GM10248 (cell line): ENCODE measurements around the gene ANAPC5.

Source experiments
- CTCF ChIA-PET: fragments of 300-600 bp; sonication (Branson Sonifier 250); formaldehyde crosslinking; extraction: SDS; loops from one replicate; lab custom pipeline; 2021; ENCODE audit warnings: antibody characterized with exemption; lab: Yijun Ruan, JAX
- POLR2A ChIA-PET: fragments of 350-650 bp; sonication (Branson Sonifier 250); formaldehyde crosslinking; extraction: SDS; loops from one replicate; lab custom pipeline; 2020; ENCODE audit warnings: antibody characterized with exemption; lab: Yijun Ruan, JAX
- DNase-seq: peaks from one replicate; pipeline ENCODE4 v3.0.0; 2012; ENCODE audit errors: extremely low spot score
- TF ChIP-seq, protein P1 (sequence below): IDR thresholded peaks from 2 replicates; pipeline ENCODE4 v1.5.1; 2012; ENCODE audit warnings: mild to moderate bottlenecking, low read depth; ENCODE audit errors: extremely low read depth, missing control alignments, control extremely low read depth

Gene ANAPC5

DNA sequence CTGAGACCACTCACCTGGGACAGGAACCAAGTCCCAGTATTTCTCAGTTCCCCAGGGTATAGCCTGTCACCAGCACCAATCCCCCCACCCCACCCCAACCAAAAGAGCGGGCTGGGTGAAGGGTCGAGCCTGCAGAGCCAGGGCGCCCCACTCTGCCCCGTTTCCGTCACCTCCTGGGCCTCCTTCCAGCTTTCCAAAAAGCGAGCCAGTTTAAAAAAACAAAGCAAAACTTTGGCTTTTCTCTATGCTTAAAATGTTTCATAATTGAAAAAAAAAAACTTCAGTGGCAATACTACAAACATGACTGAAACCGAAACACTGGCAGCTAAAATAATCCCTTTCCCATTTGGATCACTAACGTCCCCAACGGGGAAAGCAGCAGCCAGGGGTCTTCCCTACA lies 63.2 kb downstream of the ANAPC5 start:
- TF ChIP-seq, protein P1, sequence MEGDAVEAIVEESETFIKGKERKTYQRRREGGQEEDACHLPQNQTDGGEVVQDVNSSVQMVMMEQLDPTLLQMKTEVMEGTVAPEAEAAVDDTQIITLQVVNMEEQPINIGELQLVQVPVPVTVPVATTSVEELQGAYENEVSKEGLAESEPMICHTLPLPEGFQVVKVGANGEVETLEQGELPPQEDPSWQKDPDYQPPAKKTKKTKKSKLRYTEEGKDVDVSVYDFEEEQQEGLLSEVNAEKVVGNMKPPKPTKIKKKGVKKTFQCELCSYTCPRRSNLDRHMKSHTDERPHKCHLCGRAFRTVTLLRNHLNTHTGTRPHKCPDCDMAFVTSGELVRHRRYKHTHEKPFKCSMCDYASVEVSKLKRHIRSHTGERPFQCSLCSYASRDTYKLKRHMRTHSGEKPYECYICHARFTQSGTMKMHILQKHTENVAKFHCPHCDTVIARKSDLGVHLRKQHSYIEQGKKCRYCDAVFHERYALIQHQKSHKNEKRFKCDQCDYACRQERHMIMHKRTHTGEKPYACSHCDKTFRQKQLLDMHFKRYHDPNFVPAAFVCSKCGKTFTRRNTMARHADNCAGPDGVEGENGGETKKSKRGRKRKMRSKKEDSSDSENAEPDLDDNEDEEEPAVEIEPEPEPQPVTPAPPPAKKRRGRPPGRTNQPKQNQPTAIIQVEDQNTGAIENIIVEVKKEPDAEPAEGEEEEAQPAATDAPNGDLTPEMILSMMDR: no peak
- POLR2A ChIA-PET: interaction anchor here (0.7 kb wide), 1 partner anchor 78 kb away, joined by 3 read pairs; no protein-coding TSS in a partner anchor
- CTCF ChIA-PET: interaction anchor here (0.7 to 1.6 kb wide), 4 partner anchors 11 to 168 kb away, joined by 3 to 5 read pairs (median 3); no protein-coding TSS in a partner anchor
- DNase-seq: no peak

DNA sequence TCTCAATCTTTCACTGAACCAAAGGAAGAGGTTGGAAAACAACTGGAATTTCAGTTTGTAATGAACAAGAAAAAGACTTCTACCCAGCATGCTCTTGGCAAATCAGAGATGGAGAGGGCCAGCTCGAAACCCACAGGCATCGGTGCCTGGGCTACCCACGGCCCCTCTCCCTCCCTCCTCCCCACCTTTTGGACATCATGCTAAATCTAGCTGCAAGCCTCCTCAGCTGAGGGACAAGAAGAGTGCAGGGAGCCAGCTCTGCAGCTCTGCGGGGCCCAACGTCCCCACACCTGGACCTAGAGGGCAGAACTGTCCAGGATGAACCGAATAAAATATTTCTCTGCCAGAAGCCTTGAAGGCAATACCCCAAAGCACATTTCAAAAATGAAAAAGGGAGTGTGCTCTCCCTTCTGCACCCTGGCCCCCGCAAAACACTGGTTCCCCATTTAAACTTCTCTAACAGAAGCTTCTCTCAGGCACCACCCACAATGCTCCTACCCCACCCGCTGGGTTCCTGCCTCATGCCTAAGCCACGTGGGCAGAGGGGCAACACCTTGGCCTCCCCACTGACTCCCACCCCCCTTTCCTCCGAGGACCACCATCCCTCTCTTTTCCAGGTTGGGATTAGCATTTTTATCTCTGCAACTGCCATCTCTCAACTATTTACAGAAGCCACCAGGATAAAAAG lies 63.9 kb downstream of the ANAPC5 start:
- TF ChIP-seq, protein P1: no peak
- POLR2A ChIA-PET: no interaction called here
- peak; percentile 53 for DNase-seq
- CTCF ChIA-PET: interaction anchor here (0.9 to 1.6 kb wide), 5 partner anchors 10 to 169 kb away, joined by 3 to 5 read pairs (median 3); no protein-coding TSS in a partner anchor

DNA sequence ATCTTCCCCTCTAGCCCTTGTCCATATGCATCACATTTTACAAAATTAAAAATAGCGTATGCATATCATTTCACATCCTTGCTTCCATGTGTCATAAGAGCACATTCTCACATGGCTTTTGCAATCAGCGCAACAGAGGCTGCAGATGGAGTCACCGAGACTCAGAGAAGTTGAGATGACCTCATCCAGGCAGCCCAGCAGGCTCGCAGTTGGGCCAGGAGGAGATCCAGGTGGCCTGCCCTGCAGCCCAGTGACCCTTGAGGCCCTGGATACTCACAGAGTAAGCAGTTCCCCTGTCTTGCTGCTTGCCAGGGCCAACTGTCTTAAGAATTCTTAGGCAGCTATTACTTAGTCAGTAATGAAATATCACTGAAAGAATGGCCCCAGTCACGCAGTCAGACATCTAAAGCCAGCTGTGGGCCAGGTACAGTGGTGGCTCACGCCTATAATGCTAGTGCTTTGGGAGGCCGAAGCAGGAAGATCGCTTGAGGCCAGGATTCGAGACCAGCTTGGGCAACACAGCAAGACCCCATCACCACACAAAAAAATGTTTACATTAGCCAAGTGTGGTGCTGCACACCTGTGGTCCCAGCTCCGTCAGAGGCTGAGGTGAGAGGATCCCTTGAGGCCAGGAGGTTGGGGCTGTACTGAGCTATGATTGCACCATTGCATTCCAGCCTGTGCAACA lies 64.8 kb downstream of the ANAPC5 start:
- TF ChIP-seq, protein P1: no peak
- DNase-seq: no peak
- POLR2A ChIA-PET: no interaction called here
- CTCF ChIA-PET: interaction anchor here (0.9 to 1.6 kb wide), 6 partner anchors 9 to 191 kb away, joined by 3 to 5 read pairs (median 3); partner anchors contain the start of gene CAMKK2

DNA sequence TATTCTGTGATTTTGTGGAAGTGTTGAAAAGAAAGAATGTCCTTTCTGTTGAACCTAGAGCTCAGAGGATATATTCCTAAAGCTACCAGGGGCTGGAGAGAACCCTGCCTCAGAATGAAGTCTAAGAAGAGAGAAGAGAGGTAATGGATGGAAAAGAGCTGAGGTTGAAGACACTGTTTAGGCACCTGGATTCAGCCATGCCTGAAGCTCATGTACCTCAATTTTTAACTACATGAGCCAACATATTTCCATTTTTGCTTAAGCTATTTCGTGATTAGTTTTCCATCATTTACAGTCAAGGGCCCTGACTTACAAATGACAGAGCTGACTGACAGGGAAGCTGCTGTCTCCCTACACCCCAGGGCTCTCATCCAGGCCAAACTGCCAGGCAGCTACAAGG lies 66.4 kb downstream of the ANAPC5 start:
- DNase-seq: no peak
- TF ChIP-seq, protein P1: no peak
- ChIA-PET CTCF (interaction anchor here (1.0 to 1.7 kb wide), 5 partner anchors 9 to 19 kb away, joined by 3 to 8 read pairs (median 3); no protein-coding TSS in a partner anchor), POLR2A (interaction anchor here (1.3 kb wide), 1 partner anchor 10 kb away, joined by 4 read pairs; the partner anchor contains the start of gene CAMKK2)

DNA sequence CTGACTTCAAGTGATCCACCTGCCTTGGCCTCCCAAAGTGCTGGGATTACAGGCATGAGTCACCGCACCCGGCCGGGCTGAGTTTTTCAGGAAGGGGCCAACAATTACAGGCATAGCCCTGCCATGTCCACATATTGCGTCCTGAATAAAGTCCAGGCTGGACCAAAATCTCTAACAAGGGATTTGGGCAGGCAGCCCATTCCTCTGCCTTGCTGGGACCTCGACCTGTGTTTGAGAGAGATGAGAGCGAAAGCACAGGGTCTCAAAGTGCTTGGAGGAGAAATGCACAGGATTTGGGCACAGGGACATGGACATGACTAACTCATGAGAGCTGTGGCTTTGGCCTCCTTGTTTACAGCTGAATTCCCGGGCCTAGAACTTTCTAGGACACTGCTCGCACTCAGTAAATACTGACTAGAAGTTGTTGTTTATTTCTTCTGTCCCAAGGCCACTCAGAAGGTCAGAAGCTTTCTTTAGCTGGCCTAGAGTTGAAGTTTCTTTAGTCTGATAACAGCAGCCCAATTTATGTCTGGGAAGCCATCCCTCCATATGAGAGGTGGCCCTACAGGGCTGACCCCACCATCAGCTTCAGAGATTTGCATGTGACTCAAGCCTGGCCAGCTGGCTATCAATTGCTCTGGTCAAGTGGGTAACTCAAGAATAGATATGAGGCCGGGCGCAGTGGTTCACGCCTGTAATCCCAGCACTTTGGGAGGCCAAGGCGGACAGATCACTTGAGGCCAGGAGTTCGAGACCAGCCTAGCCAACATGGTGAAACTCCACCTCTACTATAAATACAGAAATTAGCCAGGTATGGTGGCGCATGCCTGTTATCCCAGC lies 67.4 kb downstream of the ANAPC5 start:
- TF ChIP-seq, protein P1: no peak
- ChIA-PET POLR2A (interaction anchor here (1.3 kb wide), 1 partner anchor 11 kb away, joined by 4 read pairs; the partner anchor contains the start of gene CAMKK2), CTCF (interaction anchor here (1.2 to 1.7 kb wide), 2 partner anchors 8 to 13 kb away, joined by 4 to 8 read pairs; no protein-coding TSS in a partner anchor)
- DNase-seq: no peak
